Upper lobe of left lung (tissue), 4 donors: ENCODE results near the gene DPYD.

Experiments
- CTCF ChIP-seq, 6 experiments: fragments of 450-650 bp in 4 of 6; fragments of 200-600 bp in 2 of 6; sonication (generic) in 2 of 6; IDR thresholded peaks; one replicate each; pipeline ENCODE4 v1.5.1; 2016 to 2019; ENCODE audit warnings: antibody characterized with exemption in 6 of 6
- EP300 ChIP-seq, 4 donors: sonication (generic); formaldehyde crosslinking; IDR thresholded peaks; one replicate each; pipeline ENCODE4 v1.5.1; 2017; ENCODE audit warnings: antibody characterized with exemption in 4 of 4, control low read depth in 2 of 4
- POLR2A ChIP-seq, 4 donors: fragments of 450-650 bp; IDR thresholded peaks; one replicate each; pipeline ENCODE4 v1.5.1; 2016 to 2017; ENCODE audit warnings: antibody characterized with exemption in 4 of 4, mild to moderate bottlenecking in 2 of 4
- POLR2AphosphoS5 ChIP-seq, 2 donors: sonication (generic); formaldehyde crosslinking; IDR thresholded peaks; one replicate each; pipeline ENCODE4 v1.5.1; 2017; ENCODE audit warnings: antibody characterized with exemption in 2 of 2

GRCh38 chr1:97565886-97566285 is 354.9 kb downstream of the DPYD start:
- TF ChIP-seq CTCF (IDR thresholded peaks at IDR 0.05) (no peak), POLR2AphosphoS5 (IDR thresholded peaks at IDR 0.05) (no peak), POLR2A (IDR thresholded peaks at IDR 0.05) (no peak), EP300 (IDR thresholded peaks at IDR 0.05) (no peak)
